Stimulated activated effector memory CD8-positive, alpha-beta T cell treated with anti-CD3 and anti-CD28 coated beads, Interleukin-12 subunit alpha, Interleukin-12 subunit beta, amount 100 ng/mL, for 72 hours (primary cell): ENCODE data around the gene IGF1.

Experiments
- ATAC-seq: fragments of 150-1000 bp; cut with Tn5 transposase; 2 replicates; pipeline ENCODE4 v1.10.0; 2021
- DNase-seq, 2 donors: peaks; one replicate each; pipeline ENCODE4 v3.0.0; 2021 to 2022; ENCODE audit warnings: low spot score in 2 of 2
- H3K27ac Mint-ChIP-seq: one replicate; pipeline ENCODE4 v1.8.0; 2022; ENCODE audit warnings: mild to moderate bottlenecking, mixed read lengths
- H3K36me3 Mint-ChIP-seq: one replicate; pipeline ENCODE4 v1.8.0; 2022; ENCODE audit warnings: mild to moderate bottlenecking, mixed read lengths
- H3K4me1 Mint-ChIP-seq: one replicate; pipeline ENCODE4 v1.8.0; 2022; ENCODE audit warnings: mixed read lengths
- H3K4me3 Mint-ChIP-seq: one replicate; pipeline ENCODE4 v1.8.0; 2022; ENCODE audit warnings: mild to moderate bottlenecking, mixed read lengths
- H3K9me3 Mint-ChIP-seq: one replicate; pipeline ENCODE4 v1.8.0; 2022; ENCODE audit warnings: mixed read lengths

The IGF1 gene

DNA sequence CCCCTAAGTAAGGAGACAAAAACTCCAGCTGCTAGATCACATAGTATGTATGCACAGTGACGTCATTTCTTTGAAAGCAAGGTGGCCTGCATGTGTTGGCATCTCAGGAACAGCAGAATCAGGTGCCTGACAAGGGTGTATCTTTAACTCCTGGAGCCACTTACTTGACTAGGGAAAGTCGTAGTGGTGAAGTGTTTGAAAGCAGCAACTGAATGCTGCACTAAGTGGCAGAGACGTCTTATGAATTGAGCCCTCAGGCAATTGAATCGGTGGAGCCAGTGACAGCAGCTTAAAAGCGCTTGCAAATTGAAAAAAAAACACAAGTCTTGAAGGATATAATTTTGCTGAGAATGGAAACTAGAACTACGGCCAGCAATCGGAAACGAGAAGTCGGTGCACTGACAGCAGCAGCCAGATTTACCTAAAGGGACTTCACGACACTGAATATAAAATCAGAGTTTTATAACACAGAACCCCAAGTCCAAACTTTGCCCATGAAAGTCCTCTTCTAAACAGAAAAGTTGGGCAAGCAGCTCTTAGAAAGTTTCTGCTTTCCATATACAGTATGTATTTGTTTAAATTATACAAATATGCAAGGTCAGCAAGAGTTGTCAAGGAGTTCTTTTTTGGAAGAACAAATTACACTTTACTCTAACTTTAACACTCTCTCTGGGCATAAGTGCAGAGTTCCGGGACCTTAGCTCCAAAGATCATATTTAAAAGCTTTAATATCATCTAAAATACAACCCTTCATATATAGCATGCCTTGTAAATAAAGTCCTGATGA is 1.1 kb downstream of the IGF1 start:
- peak; percentile 35 for ATAC-seq
- H3K27ac Mint-ChIP-seq, result no peak overlapping the region
- H3K9me3 Mint-ChIP-seq, result no peaks in the 10 kb centered on the region
- no peak overlapping the region for H3K4me3 Mint-ChIP-seq
- peak in 1 of 2 donors; percentile 50 for DNase-seq
- H3K4me1 Mint-ChIP-seq, result peaks cover 20% of the 10 kb centered on the region
- H3K36me3 Mint-ChIP-seq, result no peaks in the 10 kb centered on the region

DNA sequence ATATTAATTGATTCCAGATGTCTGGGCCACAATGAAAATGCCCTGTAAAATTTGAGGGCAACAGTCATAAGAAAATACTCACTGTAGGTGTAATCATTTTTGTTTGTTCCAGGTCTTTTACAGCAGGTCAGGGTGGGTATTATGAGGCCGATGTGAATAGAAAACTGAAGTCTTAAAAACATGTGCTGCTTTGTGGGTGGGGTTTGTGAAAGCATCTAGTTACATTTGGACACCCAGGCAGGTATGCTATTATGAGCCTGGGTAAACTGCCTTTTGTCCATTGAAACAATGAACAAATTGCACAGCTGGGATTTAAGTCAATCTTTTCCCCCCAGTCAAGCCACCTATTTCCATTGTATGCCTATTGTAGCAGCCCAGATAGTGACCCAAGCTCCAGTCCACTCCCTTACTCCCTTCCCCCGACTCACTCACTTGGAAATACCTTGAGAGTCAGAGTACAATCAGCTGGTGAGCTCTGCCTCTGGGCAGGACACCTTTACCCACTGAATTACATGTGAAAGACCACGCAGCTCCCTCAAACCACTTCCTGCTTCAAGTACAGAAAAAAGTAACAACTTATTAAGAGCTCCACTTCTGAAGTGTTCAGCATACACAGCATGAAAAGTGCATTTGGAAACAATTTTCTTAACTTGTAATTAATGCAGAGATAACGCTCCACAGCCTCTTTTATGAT is 1.8 kb downstream of the IGF1 start:
- Mint-ChIP-seq H3K9me3 (no peaks in the 10 kb centered on the region), H3K4me3 (no peak overlapping the region), H3K36me3 (no peaks in the 10 kb centered on the region), H3K27ac (no peak overlapping the region), H3K4me1 (peaks cover 16% of the 10 kb centered on the region)
- DNase-seq (peak; percentile 26 to 69), ATAC-seq (peak; percentile 90)

DNA sequence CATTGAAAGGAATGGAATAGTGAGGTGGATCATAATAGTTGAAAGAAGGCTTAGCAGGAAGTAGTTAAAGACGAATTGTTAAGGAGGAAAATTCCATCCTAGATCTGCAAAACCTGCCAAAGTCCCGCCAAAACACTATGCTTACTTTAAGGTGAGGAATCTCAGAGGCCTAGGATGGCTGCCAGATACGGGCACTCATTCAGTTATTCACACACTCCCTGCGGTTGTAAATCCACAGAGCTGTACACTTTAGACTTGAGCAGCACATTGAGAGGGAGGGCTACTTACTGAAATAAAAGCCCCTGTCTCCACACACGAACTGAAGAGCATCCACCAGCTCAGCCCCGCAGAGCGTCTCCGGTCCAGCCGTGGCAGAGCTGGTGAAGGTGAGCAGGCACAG is 5.0 kb downstream of the IGF1 start:
- peaks cover 6% of the 10 kb centered on the region for H3K4me1 Mint-ChIP-seq
- H3K36me3 Mint-ChIP-seq, result no peaks in the 10 kb centered on the region
- H3K4me3 Mint-ChIP-seq, result no peak overlapping the region
- ATAC-seq (no peak), DNase-seq (no peak)
- no peaks in the 10 kb centered on the region for H3K9me3 Mint-ChIP-seq
- H3K27ac Mint-ChIP-seq, result no peak overlapping the region

DNA sequence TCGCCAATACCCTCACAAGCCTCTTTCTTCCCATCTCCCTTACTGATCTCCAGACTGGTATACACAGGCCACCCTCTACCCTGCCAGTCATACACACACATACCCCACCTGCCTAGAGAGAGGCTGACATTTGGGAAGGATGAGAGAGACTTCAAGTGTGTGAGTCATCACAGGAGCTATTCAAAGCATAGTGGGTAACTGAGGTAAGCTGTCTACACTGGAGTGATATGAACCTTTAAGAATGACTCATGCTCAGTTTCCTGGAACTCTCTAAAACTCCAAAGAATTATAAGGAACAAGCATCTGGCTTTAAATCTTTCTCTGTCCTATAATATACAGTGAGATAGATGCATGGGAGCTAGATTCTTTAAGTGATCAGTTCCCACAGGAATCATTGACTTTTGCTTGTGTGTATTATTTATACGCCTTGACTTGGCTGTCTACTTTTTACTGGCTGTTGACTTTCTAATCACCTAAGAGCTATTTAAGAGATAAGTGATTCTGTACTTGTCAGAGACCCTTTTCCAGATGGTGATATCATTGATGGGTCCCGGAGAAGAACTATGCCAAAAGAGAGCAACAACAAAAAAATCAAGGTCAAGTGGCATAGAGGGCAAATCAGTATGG is 5.8 kb downstream of the IGF1 start:
- Mint-ChIP-seq H3K9me3 (no peaks in the 10 kb centered on the region), H3K27ac (no peak overlapping the region), H3K4me3 (no peak overlapping the region), H3K4me1 (peaks cover 6% of the 10 kb centered on the region), H3K36me3 (no peaks in the 10 kb centered on the region)
- DNase-seq (no peak), ATAC-seq (peak; percentile 84)

DNA sequence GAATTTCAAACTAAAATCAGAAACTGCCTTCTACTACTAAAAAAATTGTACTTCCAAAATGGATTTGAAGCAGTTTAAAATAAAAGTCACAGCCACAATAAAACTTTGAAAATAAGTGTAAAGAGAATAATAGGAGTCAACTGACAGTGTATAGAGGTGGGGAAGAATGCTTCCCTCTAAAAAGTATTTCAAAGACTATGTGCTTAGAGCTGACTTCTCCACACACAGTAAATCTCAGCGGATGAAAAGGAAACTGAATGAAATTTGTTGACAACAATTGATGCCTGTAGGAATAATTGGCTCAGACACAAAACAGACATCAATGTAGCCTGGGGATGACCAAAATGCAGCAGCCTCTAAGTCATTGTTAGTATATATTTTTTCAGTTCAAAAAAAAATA is 7.9 kb downstream of the IGF1 start:
- no peak overlapping the region for H3K27ac Mint-ChIP-seq
- peaks cover 6% of the 10 kb centered on the region for H3K4me1 Mint-ChIP-seq
- no peaks in the 10 kb centered on the region for H3K9me3 Mint-ChIP-seq
- DNase-seq, result no peak
- H3K4me3 Mint-ChIP-seq, result no peak overlapping the region
- no peak for ATAC-seq
- no peaks in the 10 kb centered on the region for H3K36me3 Mint-ChIP-seq

DNA sequence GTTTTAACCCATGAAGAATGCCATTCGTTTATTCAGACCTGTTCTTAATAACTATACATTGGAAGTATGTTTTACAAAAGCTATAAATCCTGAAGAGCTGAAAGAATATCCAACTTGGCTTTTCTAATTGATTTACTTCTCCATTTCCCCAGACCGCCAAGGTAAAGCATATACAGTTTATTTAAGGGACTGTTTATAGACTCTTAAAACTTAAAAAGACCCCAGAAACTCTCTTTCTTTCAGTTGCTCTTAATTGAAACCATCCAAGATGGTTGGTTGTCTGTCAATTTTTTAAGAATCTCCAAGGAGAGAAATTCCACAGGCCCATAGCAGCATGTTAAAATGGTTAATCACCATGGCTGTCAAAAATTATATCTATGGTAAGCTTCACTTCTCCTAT is 8.8 kb downstream of the IGF1 start:
- no peaks in the 10 kb centered on the region for H3K9me3 Mint-ChIP-seq
- H3K36me3 Mint-ChIP-seq, result no peaks in the 10 kb centered on the region
- peaks cover 6% of the 10 kb centered on the region for H3K4me1 Mint-ChIP-seq
- no peak overlapping the region for H3K27ac Mint-ChIP-seq
- ATAC-seq (no peak), DNase-seq (no peak)
- H3K4me3 Mint-ChIP-seq, result no peak overlapping the region

- Mint-ChIP-seq H3K4me3 (no peak overlapping the region), H3K27ac (no peak overlapping the region), H3K4me1 (peaks cover 6% of the 10 kb centered on the region), H3K9me3 (no peaks in the 10 kb centered on the region), H3K36me3 (no peaks in the 10 kb centered on the region)
- no peak for ATAC-seq
- no peak for DNase-seq
Measured at GRCh38 chr12:102470945-102471344, 9.4 kb downstream of the IGF1 start.

- ATAC-seq (no peak), DNase-seq (no peak)
- Mint-ChIP-seq H3K36me3 (no peaks in the 10 kb centered on the region), H3K4me3 (no peak overlapping the region), H3K4me1 (no peaks in the 10 kb centered on the region), H3K9me3 (no peaks in the 10 kb centered on the region), H3K27ac (no peak overlapping the region)
Measured at GRCh38 chr12:102468261-102468915, 12.0 kb downstream of the IGF1 start.

DNA sequence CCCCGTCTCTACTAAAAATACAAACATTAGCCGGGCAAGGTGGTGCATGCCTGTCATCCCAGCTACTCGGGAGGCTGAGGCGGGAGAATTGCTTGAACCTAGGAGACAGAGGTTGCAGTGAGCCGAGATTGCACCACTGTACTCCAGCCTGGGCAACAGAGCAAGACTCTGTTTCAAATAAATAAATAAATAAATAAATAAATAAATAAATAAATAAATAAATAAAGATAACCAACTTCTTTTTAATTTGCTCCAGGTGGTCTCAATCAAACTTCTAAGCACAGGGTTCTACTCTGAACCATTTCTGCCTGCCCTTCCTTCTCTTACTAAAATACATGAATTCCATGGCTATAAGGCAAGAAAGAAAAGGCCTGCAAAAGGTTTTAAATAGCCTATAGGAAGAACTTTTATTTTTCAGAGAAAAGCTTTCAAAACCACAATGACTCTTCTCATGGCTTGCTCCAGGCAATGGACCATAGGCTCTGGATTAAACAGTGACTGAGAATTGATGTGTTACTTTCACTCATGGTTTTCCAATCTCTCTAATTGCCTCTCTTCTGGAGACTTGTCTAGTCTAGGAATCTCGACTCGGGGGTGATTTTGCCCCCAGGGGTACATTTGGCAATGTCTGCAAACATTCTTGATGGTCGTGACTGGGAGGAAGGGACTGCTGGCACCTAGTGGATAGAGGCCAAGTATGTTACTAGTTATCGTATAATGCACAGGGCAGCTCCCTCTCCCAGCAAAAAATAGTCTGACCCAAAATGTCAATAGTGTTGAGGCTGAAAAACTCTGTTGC is 14.4 kb downstream of the IGF1 start:
- no peak for ATAC-seq
- Mint-ChIP-seq H3K4me3 (no peak overlapping the region), H3K27ac (no peak overlapping the region), H3K4me1 (no peaks in the 10 kb centered on the region), H3K9me3 (no peaks in the 10 kb centered on the region), H3K36me3 (no peaks in the 10 kb centered on the region)
- DNase-seq, result no peak

GRCh38 chr12:102463659-102464249 is 16.6 kb downstream of the IGF1 start:
- ATAC-seq (peak; percentile 46), DNase-seq (no peak)
- H3K4me3 Mint-ChIP-seq, result no peak overlapping the region
- H3K9me3 Mint-ChIP-seq, result no peaks in the 10 kb centered on the region
- H3K36me3 Mint-ChIP-seq, result no peaks in the 10 kb centered on the region
- H3K27ac Mint-ChIP-seq, result no peak overlapping the region
- no peaks in the 10 kb centered on the region for H3K4me1 Mint-ChIP-seq

- H3K9me3 Mint-ChIP-seq, result no peaks in the 10 kb centered on the region
- no peaks in the 10 kb centered on the region for H3K4me1 Mint-ChIP-seq
- DNase-seq (no peak), ATAC-seq (no peak)
- H3K36me3 Mint-ChIP-seq, result no peaks in the 10 kb centered on the region
- no peak overlapping the region for H3K27ac Mint-ChIP-seq
- H3K4me3 Mint-ChIP-seq, result no peak overlapping the region
Measured at GRCh38 chr12:102462795-102463465, 17.4 kb downstream of the IGF1 start.

- peak; percentile 62 for ATAC-seq
- no peak for DNase-seq
- H3K27ac Mint-ChIP-seq, result no peak overlapping the region
- H3K4me3 Mint-ChIP-seq, result no peak overlapping the region
- no peaks in the 10 kb centered on the region for H3K36me3 Mint-ChIP-seq
- H3K9me3 Mint-ChIP-seq, result no peaks in the 10 kb centered on the region
- H3K4me1 Mint-ChIP-seq, result no peaks in the 10 kb centered on the region
Measured at GRCh38 chr12:102462386-102462785, 18.0 kb downstream of the IGF1 start.

DNA sequence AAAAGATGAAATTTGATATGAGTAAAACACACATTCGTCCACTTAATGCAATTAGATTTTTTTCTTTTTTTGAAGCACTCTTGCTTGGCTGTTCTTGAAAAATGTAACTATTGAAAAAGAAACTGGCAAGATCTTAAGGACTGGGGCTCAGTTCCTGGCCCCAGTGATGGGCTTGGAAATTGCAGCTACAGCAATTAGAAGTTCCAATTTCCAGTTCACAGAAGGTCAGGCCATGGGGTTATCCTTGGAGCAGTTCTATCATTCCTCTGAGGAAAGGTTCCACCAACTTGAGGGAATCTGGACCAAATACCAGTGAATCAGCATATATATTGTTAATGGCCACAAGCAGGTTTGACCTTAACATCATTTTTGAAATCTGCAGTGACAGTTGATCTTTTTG is 18.9 kb downstream of the IGF1 start:
- Mint-ChIP-seq H3K9me3 (no peaks in the 10 kb centered on the region), H3K36me3 (no peaks in the 10 kb centered on the region), H3K4me1 (no peaks in the 10 kb centered on the region), H3K4me3 (no peak overlapping the region), H3K27ac (no peak overlapping the region)
- ATAC-seq, result no peak
- DNase-seq, result no peak

GRCh38 chr12:102459314-102459713 is 21.0 kb downstream of the IGF1 start:
- no peaks in the 10 kb centered on the region for H3K36me3 Mint-ChIP-seq
- ATAC-seq (no peak), DNase-seq (no peak)
- no peak overlapping the region for H3K27ac Mint-ChIP-seq
- no peaks in the 10 kb centered on the region for H3K9me3 Mint-ChIP-seq
- H3K4me1 Mint-ChIP-seq, result peaks cover 5% of the 10 kb centered on the region
- H3K4me3 Mint-ChIP-seq, result no peak overlapping the region
